ENCODE data around the gene NEDD9.

DNA sequence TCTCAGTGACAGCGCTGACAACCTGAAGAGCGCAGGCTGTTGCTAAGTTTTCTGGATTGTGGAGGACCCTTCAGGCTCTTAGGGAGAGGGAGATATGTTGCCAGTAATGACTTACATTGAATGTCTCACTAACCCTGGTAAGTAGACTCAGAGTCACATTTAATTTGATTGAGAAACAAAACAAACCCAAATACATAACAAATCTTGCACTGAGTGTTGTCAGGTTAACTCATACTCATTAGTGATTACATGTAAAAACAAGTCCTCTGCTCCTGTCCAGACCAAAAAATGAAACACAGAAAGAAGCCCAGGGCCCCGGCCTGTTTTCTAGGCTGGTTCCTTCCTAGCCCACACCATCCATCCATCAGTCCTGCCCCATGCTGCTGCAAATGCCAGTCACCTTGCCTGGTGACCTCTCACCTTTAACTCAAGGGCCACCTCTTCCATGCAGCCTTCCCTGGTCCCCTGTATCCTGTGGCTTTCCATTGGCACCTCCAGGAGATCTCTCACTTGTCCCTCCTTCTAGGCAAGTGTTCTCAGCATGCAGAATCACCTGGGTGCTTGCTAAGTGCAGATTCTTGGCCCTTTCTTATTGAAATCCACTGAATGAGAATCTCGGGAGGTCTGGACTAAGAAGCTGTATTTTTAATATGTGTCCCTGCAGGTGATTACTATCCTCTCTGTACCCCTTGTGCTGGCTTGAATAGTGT is 86.2 kb downstream of the NEDD9 start:
- no peak for TF ChIP-seq CREB1 (IDR thresholded peaks at IDR 0.05; ENCODE audit: low read depth)
- TF ChIP-seq YY1 (IDR thresholded peaks at IDR 0.05; ENCODE audit: low read depth): no peak
- no peak for TF ChIP-seq EP300 (IDR thresholded peaks at IDR 0.05; ENCODE audit: borderline replicate concordance)
- TF ChIP-seq, protein P1, sequence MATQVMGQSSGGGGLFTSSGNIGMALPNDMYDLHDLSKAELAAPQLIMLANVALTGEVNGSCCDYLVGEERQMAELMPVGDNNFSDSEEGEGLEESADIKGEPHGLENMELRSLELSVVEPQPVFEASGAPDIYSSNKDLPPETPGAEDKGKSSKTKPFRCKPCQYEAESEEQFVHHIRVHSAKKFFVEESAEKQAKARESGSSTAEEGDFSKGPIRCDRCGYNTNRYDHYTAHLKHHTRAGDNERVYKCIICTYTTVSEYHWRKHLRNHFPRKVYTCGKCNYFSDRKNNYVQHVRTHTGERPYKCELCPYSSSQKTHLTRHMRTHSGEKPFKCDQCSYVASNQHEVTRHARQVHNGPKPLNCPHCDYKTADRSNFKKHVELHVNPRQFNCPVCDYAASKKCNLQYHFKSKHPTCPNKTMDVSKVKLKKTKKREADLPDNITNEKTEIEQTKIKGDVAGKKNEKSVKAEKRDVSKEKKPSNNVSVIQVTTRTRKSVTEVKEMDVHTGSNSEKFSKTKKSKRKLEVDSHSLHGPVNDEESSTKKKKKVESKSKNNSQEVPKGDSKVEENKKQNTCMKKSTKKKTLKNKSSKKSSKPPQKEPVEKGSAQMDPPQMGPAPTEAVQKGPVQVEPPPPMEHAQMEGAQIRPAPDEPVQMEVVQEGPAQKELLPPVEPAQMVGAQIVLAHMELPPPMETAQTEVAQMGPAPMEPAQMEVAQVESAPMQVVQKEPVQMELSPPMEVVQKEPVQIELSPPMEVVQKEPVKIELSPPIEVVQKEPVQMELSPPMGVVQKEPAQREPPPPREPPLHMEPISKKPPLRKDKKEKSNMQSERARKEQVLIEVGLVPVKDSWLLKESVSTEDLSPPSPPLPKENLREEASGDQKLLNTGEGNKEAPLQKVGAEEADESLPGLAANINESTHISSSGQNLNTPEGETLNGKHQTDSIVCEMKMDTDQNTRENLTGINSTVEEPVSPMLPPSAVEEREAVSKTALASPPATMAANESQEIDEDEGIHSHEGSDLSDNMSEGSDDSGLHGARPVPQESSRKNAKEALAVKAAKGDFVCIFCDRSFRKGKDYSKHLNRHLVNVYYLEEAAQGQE (IDR thresholded peaks at IDR 0.05; ENCODE audit: low read depth): no peak
- no peak for TF ChIP-seq RAD21 (IDR thresholded peaks at IDR 0.05; ENCODE audit: low read depth)
- TF ChIP-seq, protein P2, sequence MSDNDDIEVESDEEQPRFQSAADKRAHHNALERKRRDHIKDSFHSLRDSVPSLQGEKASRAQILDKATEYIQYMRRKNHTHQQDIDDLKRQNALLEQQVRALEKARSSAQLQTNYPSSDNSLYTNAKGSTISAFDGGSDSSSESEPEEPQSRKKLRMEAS (IDR thresholded peaks at IDR 0.05): no peak
- no peak for TF ChIP-seq CEBPB (IDR thresholded peaks at IDR 0.05)
- TF ChIP-seq TAF1 (IDR thresholded peaks at IDR 0.05; ENCODE audit: low read depth): no peak
- TF ChIP-seq EGR1 (IDR thresholded peaks at IDR 0.05): no peak

Measured in Ishikawa (cell line).